HepG2 (cell line): Measurements from ENCODE around the gene PRDX2. TPM values are rescaled to one million over a fixed set of nuclear protein-coding genes. Genes with fewer than 3 reads are reported as not detected.
A peak's percentile ranks its signal among the peaks of the same experiment; 100 is the strongest.

Experiments
- ATAC-seq: fragments of 200-7000 bp; cut with Tn5 transposase; 3 replicates; pipeline ENCODE4 v1.9.1; 2020; ENCODE audit warnings: mild to moderate bottlenecking, moderate library complexity
- BruUV-seq: library from RNA; stranded (reverse); fragments of 400-500 nt; replicated peaks from 2 replicates; lab custom pipeline; 2021; lab: Mats Ljungman, UMichigan
- CTCF ChIA-PET: fragments of 300-600 bp; formaldehyde crosslinking; extraction: SDS; loops from one replicate; lab custom pipeline; 2021; ENCODE audit warnings: low total read pairs, inconsistent platforms, low intra/inter-chr PET ratio; lab: Yijun Ruan, JAX
- POLR2A ChIA-PET: fragments of 350-600 bp; sonication (Branson Sonifier 250); formaldehyde crosslinking; loops from one replicate; lab custom pipeline; 2020; ENCODE audit warnings: antibody characterized with exemption, inconsistent platforms; lab: Yijun Ruan, JAX
- DNase-seq: peaks from one replicate; pipeline ENCODE4 v3.0.0-alpha.2; 2015; ENCODE audit warnings: low spot score
- FAIRE-seq: peaks from 3 replicates; lab custom pipeline; 2011; peaks lifted over from hg19 to GRCh38; lab: Jason Lieb, UNC
- H2AFZ ChIP-seq: one replicate; pipeline ENCODE4 v1.6.1; 2011; ENCODE audit warnings: low read length, inconsistent platforms
- H3K27ac ChIP-seq: fragments of 300-600 bp; 3 replicates; pipeline ENCODE4 v1.8.0; 2011; ENCODE audit warnings: mixed run types, mild to moderate bottlenecking, mixed read lengths, low read length, inconsistent platforms; ENCODE audit not compliant: insufficient read depth; ENCODE audit errors: extremely low read length
- H3K27me3 ChIP-seq, 2 experiments: fragments of 200-600 bp in 1 of 2; 2 replicates in 1 of 2; 3 replicates in 1 of 2; pipeline versions ENCODE4 v1.6.0 to v1.8.0; 2011; ENCODE audit warnings: low read length in 2 of 2, mild to moderate bottlenecking in 2 of 2, moderate library complexity in 2 of 2, inconsistent platforms in 1 of 2; ENCODE audit not compliant: insufficient read depth in 2 of 2, control insufficient read depth in 1 of 2
- H3K36me3 ChIP-seq, 2 experiments: fragments of 200-600 bp in 1 of 2; replicated peaks in 1 of 2; 2 replicates in 1 of 2; 3 replicates in 1 of 2; pipeline versions ENCODE4 v1.5.1 to v1.8.0; 2011; ENCODE audit warnings: low read length in 2 of 2, inconsistent platforms in 1 of 2; ENCODE audit not compliant: insufficient read depth in 2 of 2, control insufficient read depth in 1 of 2
- H3K4me1 ChIP-seq: 2 replicates; pipeline ENCODE4 v1.5.1; 2012; ENCODE audit warnings: low read length, inconsistent platforms; ENCODE audit not compliant: insufficient read depth
- H3K4me2 ChIP-seq: 2 replicates; pipeline ENCODE4 v1.6.0; 2011; ENCODE audit warnings: low read depth, low read length, inconsistent platforms
- H3K4me3 ChIP-seq, 3 experiments: fragments of 200-600 bp in 1 of 3; sonication (generic), shearing (Covaris generic) in 1 of 3; replicated peaks in 1 of 3; 2 replicates each; pipeline ENCODE4 v1.5.1; 2011 to 2016; ENCODE audit warnings: low read length in 3 of 3, inconsistent platforms in 2 of 3, low read depth in 2 of 3, mild to moderate bottlenecking in 2 of 3, control low read depth in 1 of 3, mixed read lengths in 1 of 3; ENCODE audit not compliant: insufficient read depth in 1 of 3
- H3K79me2 ChIP-seq: one replicate; pipeline ENCODE4 v1.6.1; 2011; ENCODE audit warnings: low read length, inconsistent platforms; ENCODE audit not compliant: insufficient read depth
- H3K9ac ChIP-seq: 2 replicates; pipeline ENCODE4 v1.6.0; 2011; ENCODE audit warnings: mild to moderate bottlenecking, low read depth, low read length, inconsistent platforms; ENCODE audit not compliant: insufficient read depth
- H3K9me3 ChIP-seq: 2 replicates; pipeline ENCODE4 v1.5.1; 2012; ENCODE audit warnings: mild to moderate bottlenecking, low read length
- H4K20me1 ChIP-seq: 2 replicates; pipeline ENCODE4 v1.6.0; 2011; ENCODE audit warnings: inconsistent platforms, mild to moderate bottlenecking, low read length, moderate library complexity; ENCODE audit not compliant: insufficient read depth
- ELF1 ChIP-seq: sonication (generic); formaldehyde crosslinking; IDR thresholded peaks from 2 replicates; pipeline ENCODE4 v1.4.0; 2020; ENCODE audit warnings: missing genetic modification reagents
- HNRNPUL1 ChIP-seq: fragments of 200-400 bp; formaldehyde crosslinking; IDR thresholded peaks from 2 replicates; pipeline ENCODE4 v1.6.1; 2017; ENCODE audit warnings: low read depth, mild to moderate bottlenecking, low read length, moderate library complexity
- MTA3 ChIP-seq: sonication (generic); formaldehyde crosslinking; IDR thresholded peaks from 2 replicates; pipeline ENCODE4 v1.4.0; 2020; ENCODE audit warnings: missing genetic modification reagents
- PITX1 ChIP-seq: sonication (generic); formaldehyde crosslinking; IDR thresholded peaks from 2 replicates; pipeline ENCODE4 v1.5.1; 2020; ENCODE audit warnings: mild to moderate bottlenecking, missing genetic modification reagents
- RCOR2 ChIP-seq: IDR thresholded peaks from 2 replicates; pipeline ENCODE4 v1.6.1; 2016; ENCODE audit warnings: missing biosample characterization, missing genetic modification reagents
- SP4 ChIP-seq: sonication (generic); formaldehyde crosslinking; IDR thresholded peaks from 2 replicates; pipeline ENCODE4 v1.8.1; 2023; ENCODE audit warnings: mild to moderate bottlenecking, missing genetic modification reagents
- SRY ChIP-seq: sonication (generic); formaldehyde crosslinking; IDR thresholded peaks from 2 replicates; pipeline ENCODE4 v1.8.0; 2022; ENCODE audit warnings: mild to moderate bottlenecking, missing genetic modification reagents
- ZMYM3 ChIP-seq: sonication (generic); formaldehyde crosslinking; IDR thresholded peaks from 2 replicates; pipeline ENCODE4 v1.5.1; 2020; ENCODE audit warnings: mild to moderate bottlenecking, missing genetic modification reagents
- ZNF570 ChIP-seq: sonication (generic); formaldehyde crosslinking; IDR thresholded peaks from 2 replicates; pipeline ENCODE4 v1.4.0; 2020; ENCODE audit warnings: mild to moderate bottlenecking, missing genetic modification reagents, borderline replicate concordance
- ZNF713 ChIP-seq: sonication (generic); formaldehyde crosslinking; IDR thresholded peaks from 2 replicates; pipeline ENCODE4 v1.4.0; 2020; ENCODE audit warnings: mild to moderate bottlenecking, missing genetic modification reagents
- ZNF781 ChIP-seq: sonication (generic); formaldehyde crosslinking; IDR thresholded peaks from 2 replicates; pipeline ENCODE4 v1.5.1; 2020; ENCODE audit warnings: borderline replicate concordance, mild to moderate bottlenecking, missing genetic modification reagents; ENCODE audit errors: not compliant biosample characterization
- WGBS: methylation state at CpG from one replicate; pipeline ENCODE4 v1.1.6; 2017; ENCODE audit warnings: low lambda C conversion rate; 5-methylcytosine and 5-hydroxymethylcytosine counted together
- in situ Hi-C: cut with HindIII; loops from 2 replicates; pipeline ENCODE4 v1.10.0; 2017; ENCODE audit warnings: low pct_unique_long_range_greater_than_20kb; ENCODE audit not compliant: extremely low pct_ligation_motif_present
- intact Hi-C: fragments of 100-400 bp; cut with micrococcal nuclease; formaldehyde crosslinking; loops from one replicate; pipeline ENCODE4 v1.10.0; 2022; ENCODE audit not compliant: unreplicated experiment
- polyA plus RNA-seq, 8 experiments: library from polyadenylated mRNA; depleted of rRNA in 3 of 8; stranded (reverse) in 7 of 8; unstranded in 1 of 8; fragments of >200 nt; fragmentation: Illumina TruSeq in 4 of 8; extraction: Trizol in 4 of 8; gene quantifications; 2 replicates each; pipeline versions ENCODE4 v1.2.1 to v1.2.3, GENCODE V29; 2011 to 2016; ENCODE audit warnings: low read depth in 4 of 8, missing spikeins in 1 of 8, mixed read lengths in 1 of 8; ENCODE audit not compliant: insufficient read depth in 1 of 8
- total RNA-seq, 5 experiments: library from RNA; depleted of rRNA; stranded (reverse); fragments of >200 nt; fragmentation: Illumina TruSeq; extraction: Trizol; gene quantifications; 2 replicates each; pipeline ENCODE4 v1.2.3, GENCODE V29; 2016; ENCODE audit warnings: low read depth in 1 of 5
- TF ChIP-seq, protein P1 (sequence below): sonication (generic); formaldehyde crosslinking; IDR thresholded peaks from 2 replicates; pipeline ENCODE4 v1.4.0; 2020; ENCODE audit warnings: mild to moderate bottlenecking, missing genetic modification reagents
- TF ChIP-seq, protein P2 (sequence below): sonication (generic); formaldehyde crosslinking; IDR thresholded peaks from 2 replicates; pipeline ENCODE4 v1.8.0; 2023; ENCODE audit warnings: mild to moderate bottlenecking, missing genetic modification reagents
- TF ChIP-seq, protein P3 (sequence below): sonication (generic); formaldehyde crosslinking; IDR thresholded peaks from 2 replicates; pipeline ENCODE4 v1.8.0; 2022; ENCODE audit warnings: missing genetic modification reagents, low read depth, mild to moderate bottlenecking, borderline replicate concordance
- TF ChIP-seq, protein P4 (sequence below): sonication (generic); formaldehyde crosslinking; IDR thresholded peaks from 2 replicates; pipeline ENCODE4 v1.5.1; 2020; ENCODE audit warnings: missing genetic modification reagents, mild to moderate bottlenecking, borderline replicate concordance

PRDX2 gene
- total and polyA plus RNA-seq, 2 of the 13 experiments (the other 11 are each of a cell fraction or from before 2014, with no cell fraction given), result 218 to 381 TPM

DNA sequence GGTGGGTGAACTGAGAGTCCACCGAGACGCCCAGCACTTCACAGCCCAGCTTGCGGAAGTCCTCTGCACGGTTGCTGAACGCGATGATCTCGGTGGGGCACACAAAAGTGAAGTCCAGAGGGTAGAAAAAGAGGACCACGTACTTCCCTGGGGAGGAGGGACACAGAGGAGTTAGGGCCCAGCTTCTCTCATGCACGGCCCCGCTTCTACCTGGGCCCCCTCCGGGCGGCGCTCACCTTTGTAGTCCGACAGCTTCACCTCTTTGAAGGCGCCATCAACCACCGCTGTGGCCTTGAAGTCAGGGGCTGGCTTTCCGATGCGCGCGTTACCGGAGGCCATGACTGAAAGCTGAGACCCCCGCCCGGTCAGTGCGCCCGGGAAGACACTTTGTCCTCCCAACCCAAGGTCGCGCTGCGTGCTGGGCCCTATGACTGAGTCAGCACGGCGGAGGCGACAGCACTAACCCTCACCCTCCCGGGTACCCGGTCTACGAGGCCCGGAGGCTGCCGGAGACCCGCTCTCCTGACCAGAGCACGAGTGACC lies 606 bp downstream of the PRDX2 start (continued):
- TF ChIP-seq, protein P1, sequence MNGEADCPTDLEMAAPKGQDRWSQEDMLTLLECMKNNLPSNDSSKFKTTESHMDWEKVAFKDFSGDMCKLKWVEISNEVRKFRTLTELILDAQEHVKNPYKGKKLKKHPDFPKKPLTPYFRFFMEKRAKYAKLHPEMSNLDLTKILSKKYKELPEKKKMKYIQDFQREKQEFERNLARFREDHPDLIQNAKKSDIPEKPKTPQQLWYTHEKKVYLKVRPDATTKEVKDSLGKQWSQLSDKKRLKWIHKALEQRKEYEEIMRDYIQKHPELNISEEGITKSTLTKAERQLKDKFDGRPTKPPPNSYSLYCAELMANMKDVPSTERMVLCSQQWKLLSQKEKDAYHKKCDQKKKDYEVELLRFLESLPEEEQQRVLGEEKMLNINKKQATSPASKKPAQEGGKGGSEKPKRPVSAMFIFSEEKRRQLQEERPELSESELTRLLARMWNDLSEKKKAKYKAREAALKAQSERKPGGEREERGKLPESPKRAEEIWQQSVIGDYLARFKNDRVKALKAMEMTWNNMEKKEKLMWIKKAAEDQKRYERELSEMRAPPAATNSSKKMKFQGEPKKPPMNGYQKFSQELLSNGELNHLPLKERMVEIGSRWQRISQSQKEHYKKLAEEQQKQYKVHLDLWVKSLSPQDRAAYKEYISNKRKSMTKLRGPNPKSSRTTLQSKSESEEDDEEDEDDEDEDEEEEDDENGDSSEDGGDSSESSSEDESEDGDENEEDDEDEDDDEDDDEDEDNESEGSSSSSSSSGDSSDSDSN (CRISPR knock-in tag), result peak; percentile 84
- TF ChIP-seq ZMYM3 (0 out of 2 replicates have a peak, but pooled peaks have one; percentile 7), SRY (peak; percentile 60), MTA3 (CRISPR knock-in tag) (no peak), ELF1 (CRISPR knock-in tag) (no peak), ZNF570 (CRISPR knock-in tag) (no peak)
- TF ChIP-seq, protein P2, sequence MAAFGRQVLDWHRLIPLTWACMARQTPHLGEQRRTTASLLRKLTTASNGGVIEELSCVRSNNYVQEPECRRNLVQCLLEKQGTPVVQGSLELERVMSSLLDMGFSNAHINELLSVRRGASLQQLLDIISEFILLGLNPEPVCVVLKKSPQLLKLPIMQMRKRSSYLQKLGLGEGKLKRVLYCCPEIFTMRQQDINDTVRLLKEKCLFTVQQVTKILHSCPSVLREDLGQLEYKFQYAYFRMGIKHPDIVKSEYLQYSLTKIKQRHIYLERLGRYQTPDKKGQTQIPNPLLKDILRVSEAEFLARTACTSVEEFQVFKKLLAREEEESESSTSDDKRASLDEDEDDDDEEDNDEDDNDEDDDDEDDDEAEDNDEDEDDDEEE (CRISPR knock-in tag), result no peak
- TF ChIP-seq, protein P3, sequence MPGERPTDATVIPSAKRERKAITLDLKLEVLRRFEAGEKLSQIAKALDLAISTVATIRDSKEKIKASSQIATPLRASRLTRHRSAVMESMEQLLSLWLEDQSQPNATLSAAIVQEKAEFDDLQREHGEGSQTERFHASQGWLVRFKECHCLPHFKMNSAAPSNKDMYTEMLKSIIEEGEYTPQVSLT, result no peak

DNA sequence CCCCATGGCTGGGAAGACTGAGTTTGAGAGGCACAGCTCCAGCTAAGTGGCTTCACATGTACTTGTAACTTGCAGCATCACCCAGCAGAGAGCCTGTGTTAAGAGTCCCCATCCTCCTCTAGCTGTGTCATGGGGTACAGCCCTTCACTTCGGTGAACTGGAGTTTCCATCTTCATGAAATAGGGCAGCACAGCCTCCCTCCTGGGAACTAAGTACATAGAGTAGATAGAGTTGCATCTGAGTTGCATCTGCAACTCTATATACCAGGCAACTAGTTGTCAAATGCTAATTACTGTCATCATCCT lies 1.2 kb downstream of the PRDX2 start:
- FAIRE-seq, result no peak
- ChIA-PET POLR2A (interaction anchor here (0.7 to 4.0 kb wide), 7 partner anchors 8 to 67 kb away, joined by 3 to 47 read pairs (median 3); partner anchors contain the start of genes GET3 and JUNB), CTCF (no interaction called here)
- peak overlapping the region; percentile 81 to 100 (median 93) for H3K4me3 ChIP-seq
- peaks cover 5% of the 10 kb centered on the region; the same call in 1 of the 2 replicates for H4K20me1 ChIP-seq
- in situ Hi-C loops (loop anchor here (5.0 kb wide), 1 partner anchor 33 kb away; no protein-coding TSS in a partner anchor), intact Hi-C loops (no loop called here)
- BruUV-seq, result no TSS peak
- H3K4me1 ChIP-seq, result peaks cover 33% of the 10 kb centered on the region
- peaks cover 14% of the 10 kb centered on the region for H3K79me2 ChIP-seq
- TF ChIP-seq ZNF781 (CRISPR knock-in tag) (no peak), RCOR2 (CRISPR knock-in tag) (no peak), ZNF713 (CRISPR knock-in tag) (no peak), SP4 (CRISPR knock-in tag) (0 out of 2 replicates have a peak, but pooled peaks have one; percentile 10), HNRNPUL1 (no peak), PITX1 (CRISPR knock-in tag) (no peak)
- TF ChIP-seq, protein P4, sequence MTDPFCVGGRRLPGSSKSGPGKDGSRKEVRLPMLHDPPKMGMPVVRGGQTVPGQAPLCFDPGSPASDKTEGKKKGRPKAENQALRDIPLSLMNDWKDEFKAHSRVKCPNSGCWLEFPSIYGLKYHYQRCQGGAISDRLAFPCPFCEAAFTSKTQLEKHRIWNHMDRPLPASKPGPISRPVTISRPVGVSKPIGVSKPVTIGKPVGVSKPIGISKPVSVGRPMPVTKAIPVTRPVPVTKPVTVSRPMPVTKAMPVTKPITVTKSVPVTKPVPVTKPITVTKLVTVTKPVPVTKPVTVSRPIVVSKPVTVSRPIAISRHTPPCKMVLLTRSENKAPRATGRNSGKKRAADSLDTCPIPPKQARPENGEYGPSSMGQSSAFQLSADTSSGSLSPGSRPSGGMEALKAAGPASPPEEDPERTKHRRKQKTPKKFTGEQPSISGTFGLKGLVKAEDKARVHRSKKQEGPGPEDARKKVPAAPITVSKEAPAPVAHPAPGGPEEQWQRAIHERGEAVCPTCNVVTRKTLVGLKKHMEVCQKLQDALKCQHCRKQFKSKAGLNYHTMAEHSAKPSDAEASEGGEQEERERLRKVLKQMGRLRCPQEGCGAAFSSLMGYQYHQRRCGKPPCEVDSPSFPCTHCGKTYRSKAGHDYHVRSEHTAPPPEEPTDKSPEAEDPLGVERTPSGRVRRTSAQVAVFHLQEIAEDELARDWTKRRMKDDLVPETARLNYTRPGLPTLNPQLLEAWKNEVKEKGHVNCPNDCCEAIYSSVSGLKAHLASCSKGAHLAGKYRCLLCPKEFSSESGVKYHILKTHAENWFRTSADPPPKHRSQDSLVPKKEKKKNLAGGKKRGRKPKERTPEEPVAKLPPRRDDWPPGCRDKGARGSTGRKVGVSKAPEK (CRISPR knock-in tag), result no peak
- DNase-seq, result no peak
- no peak overlapping the region for H2AFZ ChIP-seq
- ATAC-seq, result no peak
- peak overlapping the region; percentile 99 for H3K9ac ChIP-seq
- peak overlapping the region; percentile 92 for H3K27ac ChIP-seq
- peaks cover 2 to 12% of the 10 kb centered on the region in 2 experiments; a peak in 4 of 5 replicates for H3K36me3 ChIP-seq
- no peaks in the 10 kb centered on the region; a peak in 1 of 5 replicates for H3K27me3 ChIP-seq
- peak overlapping the region; percentile 88 for H3K4me2 ChIP-seq
- WGBS, result 80% methylated on average over 1 of the region's 1 CpG
- H3K9me3 ChIP-seq, result no peaks in the 10 kb centered on the region
